Measurements from ENCODE around the gene MUC13.

GRCh38 chr3:124907957-124908356 lies 26.6 kb downstream of the MUC13 start:
- no peak for TF ChIP-seq CTCF (IDR thresholded peaks at IDR 0.05)
- TF ChIP-seq POLR2A (IDR thresholded peaks at IDR 0.05) = no peak
- TF ChIP-seq POLR2AphosphoS5 (IDR thresholded peaks at IDR 0.05) = no peak
